SK-N-SH (cell line): ENCODE measurements around the gene SRRT. TPM values are rescaled to one million over a fixed set of nuclear protein-coding genes. Genes with fewer than 3 reads are reported as not detected.

Experiments used
- CTCF ChIA-PET: fragments of 300-600, 350-600 bp; formaldehyde crosslinking; extraction: SDS; loops from one replicate; lab custom pipeline; 2021; lab: Yijun Ruan, JAX
- POLR2A ChIA-PET: fragments of 350-600 bp; sonication (Branson Sonifier 250); formaldehyde crosslinking; extraction: SDS; loops from one replicate; lab custom pipeline; 2020; ENCODE audit warnings: antibody characterized with exemption, inconsistent platforms; lab: Yijun Ruan, JAX
- DNase-seq: peaks from one replicate; pipeline ENCODE4 v3.0.0; 2012
- H2AFZ ChIP-seq: fragments of 200-600 bp; sonication (generic); 2 replicates; pipeline ENCODE4 v1.8.1; 2016; ENCODE audit warnings: antibody characterized with exemption, mild to moderate bottlenecking, low read depth
- H3F3A ChIP-seq: fragments of 200-600 bp; sonication (generic); replicated peaks from 2 replicates; pipeline ENCODE3; 2016; ENCODE audit warnings: antibody characterized with exemption, mild to moderate bottlenecking; ENCODE audit not compliant: insufficient read depth
- H3K27ac ChIP-seq, 2 experiments: fragments of 200-500 bp in 1 of 2; fragments of 200-600 bp in 1 of 2; sonication (Bioruptor generic) in 1 of 2; sonication (generic), shearing (Covaris generic) in 1 of 2; 2 replicates each; pipeline versions ENCODE4 v1.5.1 to v1.6.1; 2014 to 2016; ENCODE audit warnings: low read depth in 2 of 2, inconsistent platforms in 1 of 2, low read length in 1 of 2, mild to moderate bottlenecking in 1 of 2, mixed read lengths in 1 of 2
- H3K27me3 ChIP-seq: fragments of 200-600 bp; sonication (generic), shearing (Covaris generic); 2 replicates; pipeline ENCODE4 v1.6.1; 2016; ENCODE audit warnings: mixed run types; ENCODE audit not compliant: insufficient read depth
- H3K36me3 ChIP-seq, 2 experiments: fragments of 200-500 bp in 1 of 2; fragments of 200-600 bp in 1 of 2; sonication (Bioruptor generic) in 1 of 2; sonication (generic) in 1 of 2; replicated peaks in 1 of 2; 2 replicates each; pipeline versions ENCODE3 to v1.5.1; 2014 to 2016; ENCODE audit warnings: low read length in 1 of 2, mild to moderate bottlenecking in 1 of 2; ENCODE audit not compliant: insufficient read depth in 2 of 2, control insufficient read depth in 1 of 2
- H3K4me1 ChIP-seq, 2 experiments: fragments of 200-500 bp in 1 of 2; fragments of 200-600 bp in 1 of 2; sonication (Bioruptor generic) in 1 of 2; sonication (generic), shearing (Covaris generic) in 1 of 2; 2 replicates each; pipeline versions ENCODE4 v1.5.1 to v1.6.1; 2014 to 2016; ENCODE audit warnings: low read depth in 1 of 2, low read length in 1 of 2, mixed run types in 1 of 2; ENCODE audit not compliant: insufficient read depth in 2 of 2, control insufficient read depth in 1 of 2
- H3K4me2 ChIP-seq: fragments of 200-600 bp; sonication (generic), shearing (Covaris generic); 2 replicates; pipeline ENCODE4 v1.6.1; 2017; ENCODE audit warnings: mixed run types
- H3K4me3 ChIP-seq, 2 experiments: fragments of 200-500 bp in 1 of 2; fragments of 200-600 bp in 1 of 2; sonication (Bioruptor generic) in 1 of 2; sonication (generic), shearing (Covaris generic) in 1 of 2; 2 replicates each; pipeline versions ENCODE4 v1.5.1 to v1.8.1; 2014 to 2016; ENCODE audit warnings: low read depth in 2 of 2, inconsistent platforms in 1 of 2, low read length in 1 of 2, mild to moderate bottlenecking in 1 of 2, mixed read lengths in 1 of 2, moderate library complexity in 1 of 2
- H3K79me2 ChIP-seq: fragments of 200-600 bp; sonication (generic); 2 replicates; pipeline ENCODE4 v1.8.1; 2017; ENCODE audit warnings: mild to moderate bottlenecking; ENCODE audit not compliant: insufficient read depth
- H3K9ac ChIP-seq: fragments of 200-600 bp; sonication (generic); 2 replicates; pipeline ENCODE4 v1.6.1; 2017; ENCODE audit warnings: mixed run types
- H3K9me2 ChIP-seq: fragments of 200-600 bp; sonication (generic); 2 replicates; pipeline ENCODE4 v1.6.1; 2017; ENCODE audit warnings: mixed run types
- H3K9me3 ChIP-seq: fragments of 200-600 bp; sonication (generic); 2 replicates; pipeline ENCODE4 v1.6.1; 2017; ENCODE audit warnings: mixed run types, mild to moderate bottlenecking, moderate library complexity
- H4K20me1 ChIP-seq: fragments of 200-600 bp; sonication (generic); 2 replicates; pipeline ENCODE4 v1.6.1; 2017; ENCODE audit warnings: mild to moderate bottlenecking, mixed run types; ENCODE audit not compliant: insufficient read depth
- CHD2 ChIP-seq: fragments of 150-350 bp; IDR thresholded peaks from 2 replicates; pipeline ENCODE4 v1.6.1; 2018; ENCODE audit warnings: low read length; ENCODE audit not compliant: partially characterized antibody
- CTCF ChIP-seq: fragments of 200-600 bp; sonication (generic); IDR thresholded peaks from 2 replicates; pipeline ENCODE4 v1.6.1; 2017; ENCODE audit warnings: antibody characterized with exemption, mild to moderate bottlenecking, moderate library complexity
- ELF1 ChIP-seq: IDR thresholded peaks from 2 replicates; pipeline ENCODE4 v1.4.0; 2012
- FOSL2 ChIP-seq: IDR thresholded peaks from 2 replicates; pipeline ENCODE4 v1.4.0; 2012; ENCODE audit warnings: low read depth, mild to moderate bottlenecking, moderate library complexity, borderline replicate concordance
- FOXJ3 ChIP-seq: sonication (generic); formaldehyde crosslinking; IDR thresholded peaks from 2 replicates; pipeline ENCODE4 v1.5.1; 2020; ENCODE audit warnings: mild to moderate bottlenecking, missing genetic modification reagents
- GABPA ChIP-seq: IDR thresholded peaks from 2 replicates; pipeline ENCODE4 v1.4.0; 2012; ENCODE audit warnings: low read depth, mild to moderate bottlenecking
- GATA2 ChIP-seq: sonication (generic); formaldehyde crosslinking; IDR thresholded peaks from 2 replicates; pipeline ENCODE4 v1.5.0; 2020; ENCODE audit warnings: mild to moderate bottlenecking, missing genetic modification reagents
- IRF3 ChIP-seq: fragments of 150-350 bp; IDR thresholded peaks from 2 replicates; pipeline ENCODE4 v1.6.1; 2016; ENCODE audit warnings: mild to moderate bottlenecking, low read depth, low read length
- MEF2A ChIP-seq: IDR thresholded peaks from 2 replicates; pipeline ENCODE4 v1.4.0; 2012; ENCODE audit warnings: low read depth, borderline replicate concordance
- MXI1 ChIP-seq: IDR thresholded peaks from 2 replicates; pipeline ENCODE4 v1.6.1; 2012; ENCODE audit warnings: mild to moderate bottlenecking, low read depth, low read length, improper control_type of control experiment
- NFIC ChIP-seq: IDR thresholded peaks from 2 replicates; pipeline ENCODE4 v1.4.0; 2012; ENCODE audit warnings: borderline replicate concordance
- NRF1 ChIP-seq: IDR thresholded peaks from 2 replicates; pipeline ENCODE4 v1.6.1; 2012; ENCODE audit warnings: low read depth, mild to moderate bottlenecking, low read length
- POLR2AphosphoS5 ChIP-seq: IDR thresholded peaks from 2 replicates; pipeline ENCODE4 v1.6.1; 2012; ENCODE audit warnings: low read depth, low read length
- RAD21 ChIP-seq: IDR thresholded peaks from 2 replicates; pipeline ENCODE4 v1.6.1; 2012; ENCODE audit warnings: mild to moderate bottlenecking, low read length
- RCOR1 ChIP-seq: fragments of 150-350 bp; IDR thresholded peaks from 2 replicates; pipeline ENCODE4 v1.6.1; 2017; ENCODE audit warnings: antibody characterized with exemption, low read length
- RFX5 ChIP-seq: IDR thresholded peaks from 2 replicates; pipeline ENCODE4 v1.6.1; 2012; ENCODE audit warnings: mild to moderate bottlenecking, improper control_type of control experiment, low read length
- RXRA ChIP-seq: IDR thresholded peaks from 2 replicates; pipeline ENCODE4 v1.4.0; 2012; ENCODE audit warnings: low read depth, mild to moderate bottlenecking, borderline replicate concordance
- SIN3A ChIP-seq: IDR thresholded peaks from 2 replicates; pipeline ENCODE4 v1.6.1; 2012; ENCODE audit warnings: low read depth, mild to moderate bottlenecking, low read length, moderate library complexity, borderline replicate concordance
- SMC3 ChIP-seq: IDR thresholded peaks from 2 replicates; pipeline ENCODE4 v1.6.1; 2012; ENCODE audit warnings: low read depth, low read length, improper control_type of control experiment
- TAF1 ChIP-seq: IDR thresholded peaks from 2 replicates; pipeline ENCODE4 v1.6.1; 2012; ENCODE audit warnings: low read depth, mild to moderate bottlenecking, low read length, moderate library complexity, borderline replicate concordance
- TCF12 ChIP-seq: IDR thresholded peaks from 2 replicates; pipeline ENCODE4 v1.4.0; 2012
- TEAD4 ChIP-seq: IDR thresholded peaks from 2 replicates; pipeline ENCODE4 v1.4.0; 2012; ENCODE audit warnings: mild to moderate bottlenecking, borderline replicate concordance; ENCODE audit not compliant: insufficient read depth
- USF2 ChIP-seq: fragments of 150-350 bp; IDR thresholded peaks from 2 replicates; pipeline ENCODE4 v1.6.1; 2017; ENCODE audit warnings: antibody characterized with exemption, low read length, low read depth, borderline replicate concordance
- YY1 ChIP-seq: IDR thresholded peaks from 2 replicates; pipeline ENCODE4 v1.4.0; 2012; ENCODE audit warnings: low read depth, mild to moderate bottlenecking
- WGBS: methylation state at CpG from one replicate; pipeline ENCODE4 v1.1.6; 2017; ENCODE audit warnings: low lambda C conversion rate; 5-methylcytosine and 5-hydroxymethylcytosine counted together
- polyA plus RNA-seq, 3 experiments: library from polyadenylated mRNA; depleted of rRNA; stranded (reverse); fragments of >200 nt; gene quantifications; 2 replicates each; pipeline ENCODE4 v1.2.3, GENCODE V29; 2012
- TF ChIP-seq, protein P1 (sequence below): IDR thresholded peaks from 2 replicates; pipeline ENCODE4; 2012
- TF ChIP-seq, protein P2 (sequence below): IDR thresholded peaks from 2 replicates; pipeline ENCODE4 v1.4.0; 2012; ENCODE audit warnings: low read depth, borderline replicate concordance
- TF ChIP-seq, protein P3 (sequence below): IDR thresholded peaks from 2 replicates; pipeline ENCODE4 v1.4.0; 2012; ENCODE audit warnings: low read depth

SRRT gene
- polyA plus RNA-seq, 1 of the 3 experiments (the other 2 are of a cell fraction) = 92.7 TPM

DNA sequence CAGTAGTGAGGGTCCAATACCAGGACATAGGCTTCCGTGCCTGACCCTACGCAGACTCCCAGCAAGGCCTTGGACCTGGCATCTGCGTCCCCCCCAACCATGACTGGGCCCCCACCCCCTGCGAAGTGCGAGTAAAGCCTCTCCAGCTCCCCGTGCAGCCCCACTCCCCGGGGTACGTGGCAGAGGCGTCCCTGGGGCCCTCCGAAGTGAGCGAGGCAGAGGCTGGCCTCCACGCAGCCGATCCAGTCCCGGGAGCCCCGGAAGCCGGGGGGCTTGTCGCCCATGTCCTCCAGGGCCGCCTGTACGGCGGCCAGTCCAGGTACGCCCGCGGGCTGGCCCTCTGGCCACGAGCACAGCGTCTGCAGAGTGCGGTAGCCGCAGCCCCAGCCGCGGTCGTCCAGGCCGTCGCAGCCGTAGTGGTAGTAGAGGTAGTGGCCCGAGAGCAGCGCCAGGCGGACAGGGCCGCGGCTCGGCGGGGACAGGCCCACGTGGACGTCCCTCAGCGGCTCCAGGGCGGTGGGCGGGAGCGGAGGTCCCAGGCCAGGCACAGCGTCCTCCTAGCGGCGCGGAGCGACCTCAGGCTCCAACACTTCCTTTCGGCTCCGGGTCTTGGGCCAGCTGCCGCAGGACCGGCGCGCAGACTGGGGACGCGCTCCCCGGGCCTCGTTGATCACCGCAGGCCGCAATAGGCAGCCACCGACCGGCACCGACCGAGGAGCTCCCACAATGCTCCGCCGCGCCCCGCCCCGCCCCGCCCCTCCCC, 14.3 kb downstream of the SRRT start, which contains the start of gene UFSP1:
Gene UFSP1 (minus strand): TSS at position 728 of the 763 bp plus-strand sequence. CDS start 444 bp downstream, at position 284.
- Histone ChIP-seq H4K20me1 (peaks cover 12% of the 10 kb centered on the region), H3K9me3 (no peaks in the 10 kb centered on the region), H3K4me3 (peak within 1 kb of the TSS; percentile 75 to 78), H3K4me2 (peak within 1 kb of the TSS; percentile 100), H3K4me1 (peaks cover 4 to 40% of the 10 kb centered on the region in 2 experiments), H3K9me2 (no peaks in the 10 kb centered on the region), H3F3A (peaks cover 31% of the 10 kb centered on the region), H3K27me3 (no peaks in the 10 kb centered on the region), H3K9ac (peak within 1 kb of the TSS; percentile 85), H3K36me3 (peaks cover 33 to 48% of the 10 kb centered on the region in 2 experiments), H2AFZ (peak within 1 kb of the TSS; percentile 87), H3K79me2 (peaks cover 41% of the 10 kb centered on the region), H3K27ac (peak within 1 kb of the TSS; percentile 82 to 97)
- ChIA-PET POLR2A (interaction anchor here (0.6 to 5.8 kb wide), 16 partner anchors 8 to 1860 kb away, joined by 3 to 126 read pairs (median 4); partner anchors contain the start of genes ACTL6B, FAM185A, FBXO24 and LRCH4), CTCF (interaction anchor here (0.6 to 4.9 kb wide), 18 partner anchors 8 to 355 kb away, joined by 3 to 16 read pairs (median 4); partner anchors contain the start of genes FIS1, POP7, SLC12A9 and SRRT)
- DNase-seq = no peak
- WGBS = 3% methylated on average over 15 of the region's 73 CpGs
- TF ChIP-seq, protein P1, sequence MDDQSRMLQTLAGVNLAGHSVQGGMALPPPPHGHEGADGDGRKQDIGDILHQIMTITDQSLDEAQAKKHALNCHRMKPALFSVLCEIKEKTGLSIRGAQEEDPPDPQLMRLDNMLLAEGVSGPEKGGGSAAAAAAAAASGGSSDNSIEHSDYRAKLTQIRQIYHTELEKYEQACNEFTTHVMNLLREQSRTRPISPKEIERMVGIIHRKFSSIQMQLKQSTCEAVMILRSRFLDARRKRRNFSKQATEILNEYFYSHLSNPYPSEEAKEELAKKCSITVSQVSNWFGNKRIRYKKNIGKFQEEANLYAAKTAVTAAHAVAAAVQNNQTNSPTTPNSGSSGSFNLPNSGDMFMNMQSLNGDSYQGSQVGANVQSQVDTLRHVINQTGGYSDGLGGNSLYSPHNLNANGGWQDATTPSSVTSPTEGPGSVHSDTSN = peak; percentile 43
- TF ChIP-seq SMC3 (no peak), GATA2 (CRISPR knock-in tag) (no peak), FOXJ3 (CRISPR knock-in tag) (no peak), IRF3 (no peak), ELF1 (no peak), SIN3A (peak; percentile 57; the same call in 1 of the 2 replicates), MXI1 (peak; percentile 98), CTCF (no peak), TAF1 (no peak), NRF1 (no peak), RXRA (no peak), TCF12 (no peak), RFX5 (no peak), POLR2AphosphoS5 (peak; percentile 16), FOSL2 (no peak), USF2 (0 out of 2 replicates have a peak, but pooled peaks have one; percentile 20), GABPA (no peak), CHD2 (peak; percentile 5), MEF2A (no peak), TEAD4 (no peak), NFIC (no peak), YY1 (no peak), RCOR1 (no peak), RAD21 (no peak)
- TF ChIP-seq, protein P2, sequence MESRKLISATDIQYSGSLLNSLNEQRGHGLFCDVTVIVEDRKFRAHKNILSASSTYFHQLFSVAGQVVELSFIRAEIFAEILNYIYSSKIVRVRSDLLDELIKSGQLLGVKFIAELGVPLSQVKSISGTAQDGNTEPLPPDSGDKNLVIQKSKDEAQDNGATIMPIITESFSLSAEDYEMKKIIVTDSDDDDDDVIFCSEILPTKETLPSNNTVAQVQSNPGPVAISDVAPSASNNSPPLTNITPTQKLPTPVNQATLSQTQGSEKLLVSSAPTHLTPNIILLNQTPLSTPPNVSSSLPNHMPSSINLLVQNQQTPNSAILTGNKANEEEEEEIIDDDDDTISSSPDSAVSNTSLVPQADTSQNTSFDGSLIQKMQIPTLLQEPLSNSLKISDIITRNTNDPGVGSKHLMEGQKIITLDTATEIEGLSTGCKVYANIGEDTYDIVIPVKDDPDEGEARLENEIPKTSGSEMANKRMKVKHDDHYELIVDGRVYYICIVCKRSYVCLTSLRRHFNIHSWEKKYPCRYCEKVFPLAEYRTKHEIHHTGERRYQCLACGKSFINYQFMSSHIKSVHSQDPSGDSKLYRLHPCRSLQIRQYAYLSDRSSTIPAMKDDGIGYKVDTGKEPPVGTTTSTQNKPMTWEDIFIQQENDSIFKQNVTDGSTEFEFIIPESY = no peak; the same call in 1 of the 2 replicates
- TF ChIP-seq, protein P3, sequence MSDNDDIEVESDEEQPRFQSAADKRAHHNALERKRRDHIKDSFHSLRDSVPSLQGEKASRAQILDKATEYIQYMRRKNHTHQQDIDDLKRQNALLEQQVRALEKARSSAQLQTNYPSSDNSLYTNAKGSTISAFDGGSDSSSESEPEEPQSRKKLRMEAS = peak; percentile 96
